Pancreas (tissue), 10 donors: Measurements from ENCODE around the gene NCF2. TPM values are rescaled to one million over a fixed set of nuclear protein-coding genes. Genes with fewer than 3 reads are reported as not detected.
A peak's percentile ranks its signal among the peaks of the same experiment; 100 is the strongest.

ENCODE experiments used
- ATAC-seq, 4 donors: fragments of 200-7000 bp; cut with Tn5 transposase; one replicate each; pipeline versions ENCODE4 v1.8.0 to v1.9.1; 2020; ENCODE audit warnings: mild to moderate bottlenecking in 4 of 4, moderate library complexity in 4 of 4
- DNase-seq, 6 donors: peaks; one replicate each; pipeline ENCODE4 v3.0.0-alpha.2; 2020
- FAIRE-seq: peaks from 2 replicates; lab custom pipeline; 2012; peaks lifted over from hg19 to GRCh38; lab: Jason Lieb, UNC
- H3K27ac ChIP-seq, 4 donors: fragments of 200-600 bp; sonication (generic); 1 replicate in 3 of 4; 2 replicates in 1 of 4; pipeline versions ENCODE4 v1.5.0 to v1.8.0; 2020
- H3K27me3 ChIP-seq, 4 donors: fragments of 200-600 bp; one replicate each; pipeline ENCODE4 v1.8.0; 2021
- H3K36me3 ChIP-seq, 3 donors: fragments of 200-600 bp; sonication (generic) in 1 of 3; one replicate each; pipeline versions ENCODE4 v1.5.0 to v1.8.0; 2020 to 2021
- H3K4me1 ChIP-seq, 3 donors: fragments of 200-600 bp; one replicate each; pipeline ENCODE4 v1.8.0; 2021
- H3K4me3 ChIP-seq, 4 donors: fragments of 200-600 bp; sonication (generic) in 2 of 4; one replicate each; pipeline versions ENCODE4 v1.5.0 to v1.8.0; 2020 to 2021
- H3K9me3 ChIP-seq, 4 donors: fragments of 200-600 bp; one replicate each; pipeline ENCODE4 v1.8.0; 2021
- CTCF ChIP-seq, 4 donors: fragments of 200-600 bp; sonication (generic) in 3 of 4; IDR thresholded peaks; one replicate each; pipeline versions ENCODE4 v1.5.0 to v1.8.0; 2021; ENCODE audit warnings: antibody characterized with exemption in 4 of 4
- WGBS, 2 donors: extraction: QIAGEN DNeasy Blood & Tissue Kit; methylation state at CpG; one replicate each; pipeline ENCODE4 v1.1.7; 2013; 5-methylcytosine and 5-hydroxymethylcytosine counted together
- intact Hi-C, 3 donors: fragments of 100-400 bp; cut with DNase I; formaldehyde crosslinking; loops; one replicate each; pipeline versions ENCODE4 v1.11.1 to v1.14.2; 2022
- polyA plus RNA-seq, 2 donors: library from polyadenylated mRNA; stranded (reverse); fragments of 200-250 nt; gene quantifications; one replicate each; pipeline ENCODE4 v1.2.3, GENCODE V29; 2013
- total RNA-seq, 6 donors: library from RNA; stranded (reverse); fragmentation: NEBNext Ultra II Directional in 4 of 6; extraction: Animal tissue kit (Norgen Biotek cat#: 25700) in 4 of 6; gene quantifications; one replicate each; pipeline versions ENCODE4 v1.2.1 to v1.2.4, GENCODE V29; 2021 to 2023
- donor health status: healthy with polysubstance abuse.
- donor health status: DM: no; HTN: no; CAD: no; lungs with moderate emphysema.
- donor health status: DM: no; HTN: no; CAD: no.
- donor health status: control.
- donor health status: control.
- donor health status: Bipolar disorder and iron deficiency.
- donor health status: DM: yes; HTN: yes; CAD: no.
- donor health status: DM: no; HTN: no; CAD: no.
- donor health status: DM: no; HTN: no; CAD: no.
- donor health status: DM: yes; HTN: yes; CAD: no.

NCF2 gene
- total and polyA plus RNA-seq, 8 donors = 0.65 to 24.5 (median 2.1) TPM

- no peak overlapping the region for H3K4me3 ChIP-seq
- H3K27ac ChIP-seq = no peak overlapping the region
- no peak for FAIRE-seq
- no peak for TF ChIP-seq CTCF (IDR thresholded peaks at IDR 0.05)
- intact Hi-C loops = no loop called here
- peak in 2 of 4 donors; percentile 37 to 69 for ATAC-seq
- H3K36me3 ChIP-seq = no peaks in the 10 kb centered on the region
- no peaks in the 10 kb centered on the region for H3K27me3 ChIP-seq
- H3K9me3 ChIP-seq = no peaks in the 10 kb centered on the region
- H3K4me1 ChIP-seq = no peaks in the 10 kb centered on the region
- DNase-seq = no peak
- 65 to 68% methylated on average over 3 of the region's 3 CpGs for WGBS, 2 donors
Measured at GRCh38 chr1:183593356-183593755, 3.1 kb upstream of the NCF2 start.

- no peaks in the 10 kb centered on the region for H3K4me1 ChIP-seq
- no peaks in the 10 kb centered on the region for H3K27me3 ChIP-seq
- ATAC-seq (no peak), FAIRE-seq (no peak), DNase-seq (no peak)
- H3K27ac ChIP-seq = no peak overlapping the region
- no peaks in the 10 kb centered on the region for H3K9me3 ChIP-seq
- H3K4me3 ChIP-seq = no peak overlapping the region
- no peaks in the 10 kb centered on the region for H3K36me3 ChIP-seq
- intact Hi-C loops = no loop called here
- 84 to 91% methylated on average over 7 of the region's 7 CpGs for WGBS, 2 donors
- no peak for TF ChIP-seq CTCF (IDR thresholded peaks at IDR 0.05)
Measured at GRCh38 chr1:183592733-183593132, 2.5 kb upstream of the NCF2 start.

- no peak for DNase-seq
- no peak for TF ChIP-seq CTCF (IDR thresholded peaks at IDR 0.05)
- no peak for FAIRE-seq
- H3K27ac ChIP-seq = peak overlapping the region in 2 of 4 donors; percentile 23 to 62
- WGBS, 2 donors = 74 to 85% methylated on average over 4 of the region's 4 CpGs
- intact Hi-C loops = no loop called here
- H3K27me3 ChIP-seq = no peaks in the 10 kb centered on the region
- H3K4me1 ChIP-seq = no peaks in the 10 kb centered on the region
- no peaks in the 10 kb centered on the region for H3K9me3 ChIP-seq
- no peaks in the 10 kb centered on the region for H3K36me3 ChIP-seq
- H3K4me3 ChIP-seq = peak overlapping the region in 1 of 4 donors; percentile 20
- ATAC-seq = no peak
Measured at GRCh38 chr1:183589874-183590243, 400 bp downstream of the NCF2 start.

- Histone ChIP-seq H3K4me3 (peak overlapping the region in 1 of 4 donors; percentile 20), H3K4me1 (no peaks in the 10 kb centered on the region), H3K36me3 (no peaks in the 10 kb centered on the region), H3K27ac (peak overlapping the region in 2 of 4 donors; percentile 23 to 62), H3K27me3 (no peaks in the 10 kb centered on the region), H3K9me3 (no peaks in the 10 kb centered on the region)
- FAIRE-seq (no peak), ATAC-seq (no peak), DNase-seq (no peak)
- TF ChIP-seq CTCF (IDR thresholded peaks at IDR 0.05) = no peak
- WGBS, 2 donors = 75 to 87% methylated on average over 5 of the region's 5 CpGs
- intact Hi-C loops = no loop called here
Measured at GRCh38 chr1:183589384-183589783, 875 bp downstream of the NCF2 start.

GRCh38 chr1:183588827-183589226 lies 1.4 kb downstream of the NCF2 start:
- no peaks in the 10 kb centered on the region for H3K4me1 ChIP-seq
- no peak for DNase-seq
- no peaks in the 10 kb centered on the region for H3K9me3 ChIP-seq
- no peak for FAIRE-seq
- no peak for TF ChIP-seq CTCF (IDR thresholded peaks at IDR 0.05)
- peak overlapping the region in 2 of 4 donors; percentile 17 to 31 for H3K27ac ChIP-seq
- peak in 1 of 4 donors; percentile 8 for ATAC-seq
- intact Hi-C loops = no loop called here
- no peaks in the 10 kb centered on the region for H3K36me3 ChIP-seq
- no peaks in the 10 kb centered on the region for H3K27me3 ChIP-seq
- H3K4me3 ChIP-seq = peak overlapping the region in 1 of 4 donors; percentile 20
